GM04504 (cell line): Measurements from ENCODE around the gene ATP8B4.

Experiments used
- DNase-seq: peaks from one replicate; pipeline ENCODE4 v3.0.0-alpha.2; 2012; ENCODE audit warnings: low read depth

Gene ATP8B4

GRCh38 chr15:49898097-49898496 lies 220.9 kb downstream of the ATP8B4 start:
- no peak for DNase-seq

DNA sequence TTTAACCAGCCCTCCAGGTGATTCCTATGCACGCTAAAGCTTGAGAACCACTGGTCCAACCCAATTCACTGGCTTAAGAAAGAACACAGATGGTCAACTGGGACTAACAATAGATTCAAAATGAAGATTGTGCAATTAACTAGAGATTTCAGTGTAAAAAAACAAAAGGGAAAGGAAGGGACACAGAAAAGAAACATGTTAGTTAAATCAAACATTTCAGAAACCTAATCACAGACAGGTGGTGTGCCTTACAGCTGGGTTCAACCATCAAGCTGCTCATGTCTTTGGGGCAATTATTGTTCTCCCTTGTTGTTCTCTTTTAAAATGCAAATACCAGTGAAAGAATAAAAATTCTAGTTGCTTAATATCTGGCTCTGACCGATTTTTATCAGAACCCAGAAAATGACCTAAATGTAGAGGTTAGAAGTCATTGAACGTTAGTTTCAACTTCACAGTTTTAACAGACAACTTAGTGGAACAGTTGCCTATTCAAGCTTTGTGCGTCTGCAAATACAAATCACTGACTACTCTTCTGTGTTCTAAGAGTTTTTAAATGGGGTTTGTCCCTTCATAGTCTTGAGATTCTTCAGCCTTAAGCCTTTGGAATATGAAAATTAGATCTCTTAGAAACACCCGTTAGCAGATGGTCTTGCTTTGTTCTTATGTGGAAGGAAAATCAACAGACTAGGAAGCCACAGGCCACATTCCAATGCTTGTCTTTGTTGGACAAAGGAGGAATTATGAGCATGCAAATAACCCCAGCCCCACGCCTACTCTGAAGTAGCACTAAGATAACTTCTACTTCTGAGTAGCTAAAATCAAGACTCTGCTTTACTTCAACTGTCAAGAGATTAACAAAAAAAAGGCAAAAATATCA lies 223.4 kb downstream of the ATP8B4 start:
- no peak for DNase-seq

- no peak for DNase-seq
Observed at GRCh38 chr15:49890689-49891088, 228.3 kb downstream of the ATP8B4 start.

- no peak for DNase-seq
Observed at GRCh38 chr15:49889536-49889935, 229.5 kb downstream of the ATP8B4 start.

GRCh38 chr15:49888734-49889133 lies 230.3 kb downstream of the ATP8B4 start:
- no peak for DNase-seq

- DNase-seq = no peak
Observed at GRCh38 chr15:49888323-49888693, 230.7 kb downstream of the ATP8B4 start.

GRCh38 chr15:49887659-49888322 lies 231.2 kb downstream of the ATP8B4 start:
- no peak for DNase-seq

DNA sequence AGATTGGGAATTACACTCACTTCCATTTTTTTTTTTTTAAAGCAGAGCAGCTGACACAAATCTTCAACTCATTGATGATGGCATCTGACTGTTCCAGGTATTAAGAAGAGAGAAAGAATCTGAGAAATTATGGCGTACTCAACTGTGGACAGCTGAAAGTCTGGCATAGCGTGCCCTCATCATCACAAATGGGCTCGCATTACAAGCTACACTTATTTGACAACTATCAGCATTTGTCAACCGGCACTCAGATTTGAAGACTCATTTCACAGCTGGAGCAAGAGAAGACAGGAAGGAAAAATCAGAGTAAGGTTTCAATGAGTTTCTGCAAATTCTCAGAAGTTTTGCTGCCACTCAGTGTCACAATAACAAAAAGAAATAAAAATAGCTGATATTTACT lies 235.9 kb downstream of the ATP8B4 start:
- DNase-seq = no peak

DNA sequence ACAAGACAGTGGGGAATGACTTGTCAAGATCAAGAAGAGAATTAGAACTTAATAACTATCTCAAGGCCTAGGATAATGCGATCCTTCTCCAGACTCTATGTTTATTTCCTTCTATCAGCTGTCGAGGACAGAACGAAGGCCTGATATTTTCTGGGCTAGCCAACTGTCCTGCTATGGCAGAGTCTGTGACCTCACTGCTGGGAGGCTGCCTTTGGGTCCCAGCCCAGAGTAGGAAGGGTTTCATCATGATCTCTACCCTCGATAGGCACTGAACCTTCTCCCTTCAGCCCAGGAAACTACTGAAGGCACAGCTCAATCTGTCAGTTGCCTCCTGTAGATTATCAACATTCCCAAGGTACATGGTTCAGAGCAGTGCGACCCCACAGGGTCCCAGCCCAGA lies 237.2 kb downstream of the ATP8B4 start:
- DNase-seq = no peak

GRCh38 chr15:49881433-49881832 lies 237.6 kb downstream of the ATP8B4 start:
- no peak for DNase-seq

GRCh38 chr15:49877873-49878521 lies 241.0 kb downstream of the ATP8B4 start:
- peak; percentile 77 for DNase-seq

GRCh38 chr15:49877117-49877872 lies 241.7 kb downstream of the ATP8B4 start:
- no peak for DNase-seq

- no peak for DNase-seq
Observed at GRCh38 chr15:49876401-49877038, 242.5 kb downstream of the ATP8B4 start.

GRCh38 chr15:49875392-49875791 lies 243.6 kb downstream of the ATP8B4 start:
- no peak for DNase-seq

GRCh38 chr15:49870472-49870871 lies 248.6 kb downstream of the ATP8B4 start:
- no peak for DNase-seq

GRCh38 chr15:49868348-49868747 lies 250.7 kb downstream of the ATP8B4 start:
- no peak for DNase-seq

GRCh38 chr15:49865925-49866757 lies 252.9 kb downstream of the ATP8B4 start:
- DNase-seq = no peak

DNA sequence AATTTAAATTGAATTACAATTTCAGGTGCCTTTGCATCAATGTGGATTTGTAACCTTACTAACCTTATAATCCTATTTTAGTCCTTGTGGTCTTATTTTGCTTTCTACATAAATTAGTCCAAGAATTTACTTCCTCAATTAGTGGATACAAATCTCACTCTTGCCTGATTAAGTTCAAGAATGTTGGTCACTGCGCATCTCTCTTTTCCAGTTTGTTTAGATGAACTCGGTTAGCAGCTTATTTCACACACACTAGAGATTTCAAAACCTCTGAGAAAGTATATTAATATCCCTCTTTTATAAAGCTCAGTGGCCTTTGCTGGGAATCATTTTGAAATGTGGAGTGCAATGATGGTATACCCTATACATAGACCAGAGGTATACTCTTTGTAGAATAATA lies 254.8 kb downstream of the ATP8B4 start:
- no peak for DNase-seq

DNA sequence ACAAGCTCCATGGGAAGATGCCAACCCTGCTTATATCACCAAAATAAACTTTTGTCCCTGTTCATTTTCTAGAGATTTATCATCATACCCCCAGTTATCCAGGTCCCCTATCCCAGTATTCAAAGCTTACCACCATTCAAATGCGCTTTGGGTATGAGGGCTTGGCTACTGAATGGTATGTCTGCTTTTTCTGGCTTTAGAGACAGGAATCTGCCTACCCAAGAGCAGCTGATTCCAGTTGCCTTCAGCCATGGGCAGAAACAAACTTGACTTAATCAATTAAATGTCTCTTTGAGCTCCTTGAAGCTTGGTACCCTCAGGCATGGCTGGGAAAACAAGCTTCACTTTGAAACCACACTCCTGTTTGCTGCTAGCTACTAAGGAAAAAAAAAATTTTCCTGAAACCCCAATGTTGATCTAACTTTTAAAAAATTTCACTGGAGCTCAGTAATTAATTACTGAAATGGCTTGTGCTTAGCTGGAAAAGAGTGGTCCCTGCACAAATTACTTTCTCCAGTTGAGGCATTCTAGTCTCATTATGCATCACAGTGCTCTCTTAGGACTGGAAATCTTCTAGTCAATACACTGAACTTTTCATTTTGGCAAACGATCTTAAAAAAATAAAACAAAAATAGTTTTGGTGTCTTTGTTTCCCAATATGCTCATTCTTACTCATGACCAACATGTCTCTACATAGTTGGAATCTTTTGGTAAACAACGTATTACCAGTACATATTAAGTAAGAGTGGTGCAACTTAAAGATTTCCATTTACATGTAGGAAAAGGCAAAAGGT lies 255.4 kb downstream of the ATP8B4 start:
- DNase-seq = peak; percentile 72

- DNase-seq = peak; percentile 70
Observed at GRCh38 chr15:49860101-49860500, 258.9 kb downstream of the ATP8B4 start.
